PC-9 (cell line): ENCODE data around the gene HAX1. TPM values are rescaled to one million over a fixed set of nuclear protein-coding genes. Genes with fewer than 3 reads are reported as not detected.

ENCODE experiments used
- BruUV-seq: library from RNA; stranded (reverse); fragments of 400-500 nt; replicated peaks from 2 replicates; lab custom pipeline; 2021; lab: Mats Ljungman, UMichigan
- CTCF ChIA-PET: fragments of 300-600 bp; sonication (Branson Sonifier 250); formaldehyde crosslinking; loops from one replicate; lab custom pipeline; 2022; ENCODE audit warnings: antibody characterized with exemption; lab: Charles Lee
- POLR2A ChIA-PET: fragments of 300-600 bp; sonication (Branson Sonifier 250); formaldehyde crosslinking; loops from one replicate; lab custom pipeline; 2022; ENCODE audit warnings: antibody characterized with exemption; ENCODE audit not compliant: unreplicated experiment; lab: Charles Lee
- DNase-seq, 2 experiments: peaks; one replicate each; pipeline versions ENCODE4 v3.0.0 to v3.0.0-alpha.2; 2015 to 2022; ENCODE audit warnings: mixed read lengths in 1 of 2
- H2AFZ ChIP-seq: fragments of 200-600 bp; sonication (generic); 2 replicates; pipeline ENCODE4 v1.8.1; 2017; ENCODE audit warnings: antibody characterized with exemption
- H3F3A ChIP-seq: fragments of 200-600 bp; sonication (generic); 2 replicates; pipeline ENCODE4 v1.8.1; 2017; ENCODE audit warnings: antibody characterized with exemption, mild to moderate bottlenecking, low read depth; ENCODE audit not compliant: insufficient read depth
- H3K27ac ChIP-seq: fragments of 200-600 bp; sonication (generic); 2 replicates; pipeline ENCODE4 v1.6.1; 2016; ENCODE audit warnings: mixed run types
- H3K27me3 ChIP-seq: fragments of 200-600 bp; sonication (generic); 2 replicates; pipeline ENCODE4 v1.6.1; 2016; ENCODE audit warnings: low read depth, mixed run types; ENCODE audit not compliant: insufficient read depth
- H3K36me3 ChIP-seq: fragments of 200-600 bp; sonication (generic); 2 replicates; pipeline ENCODE4 v1.6.1; 2016; ENCODE audit warnings: low read depth, mixed run types
- H3K4me1 ChIP-seq: fragments of 200-600 bp; sonication (generic); replicated peaks from 2 replicates; pipeline ENCODE4 v1.6.1; 2016; ENCODE audit warnings: mixed run types; ENCODE audit not compliant: insufficient read depth
- H3K4me2 ChIP-seq: fragments of 200-600 bp; sonication (generic); 2 replicates; pipeline ENCODE4 v1.6.1; 2017; ENCODE audit warnings: mixed run types
- H3K4me3 ChIP-seq: fragments of 200-600 bp; sonication (generic); 2 replicates; pipeline ENCODE4 v1.6.1; 2016; ENCODE audit warnings: mixed run types
- H3K79me2 ChIP-seq: fragments of 200-600 bp; sonication (generic); 2 replicates; pipeline ENCODE4 v1.6.1; 2017; ENCODE audit warnings: low read depth, mixed run types
- H3K9me2 ChIP-seq: fragments of 200-600 bp; sonication (generic); 2 replicates; pipeline ENCODE4 v1.8.1; 2017; ENCODE audit warnings: mild to moderate bottlenecking; ENCODE audit not compliant: insufficient read depth
- H3K9me3 ChIP-seq: fragments of 200-600 bp; sonication (generic); 2 replicates; pipeline ENCODE4 v1.8.1; 2016; ENCODE audit warnings: low read depth; ENCODE audit not compliant: insufficient read depth
- H4K20me1 ChIP-seq: fragments of 200-600 bp; sonication (generic); 2 replicates; pipeline ENCODE4 v1.8.1; 2017; ENCODE audit not compliant: insufficient read depth
- CTCF ChIP-seq: fragments of 200-600 bp; sonication (generic); conservative IDR thresholded peaks from 2 replicates; pipeline ENCODE4 v1.6.1; 2017; ENCODE audit warnings: mixed run types, antibody characterized with exemption, mild to moderate bottlenecking, moderate library complexity
- EZH2 ChIP-seq: fragments of 200-600 bp; sonication (generic); IDR thresholded peaks from 2 replicates; pipeline ENCODE4 v1.8.0; 2017; ENCODE audit warnings: antibody characterized with exemption, low read depth
- intact Hi-C: fragments of 100-400 bp; cut with micrococcal nuclease; formaldehyde crosslinking; loops from one replicate; pipeline ENCODE4 v1.10.0; 2022; ENCODE audit not compliant: unreplicated experiment
- total RNA-seq: library from RNA; stranded (reverse); gene quantifications from 2 replicates; pipeline ENCODE4 v1.2.3, GENCODE V29; 2021

The HAX1 gene
- total RNA-seq, 1 experiment from 2014 or later = 92.3 TPM

GRCh38 chr1:154323493-154323892 is 51.1 kb downstream of the HAX1 start:
- no peaks in the 10 kb centered on the region for H3K4me1 ChIP-seq
- H3F3A ChIP-seq = no peaks in the 10 kb centered on the region
- H3K4me2 ChIP-seq = no peak overlapping the region
- no peaks in the 10 kb centered on the region for H3K79me2 ChIP-seq
- no peak overlapping the region for H3K4me3 ChIP-seq
- H4K20me1 ChIP-seq = no peaks in the 10 kb centered on the region
- DNase-seq = no peak
- H2AFZ ChIP-seq = no peak overlapping the region
- no peaks in the 10 kb centered on the region for H3K9me2 ChIP-seq
- TF ChIP-seq CTCF (no peak), EZH2 (no peak)
- no peaks in the 10 kb centered on the region for H3K9me3 ChIP-seq
- H3K36me3 ChIP-seq = no peaks in the 10 kb centered on the region
- ChIA-PET CTCF (no interaction called here), POLR2A (no interaction called here)
- no peak overlapping the region for H3K27ac ChIP-seq
- intact Hi-C loops = no loop called here
- peaks cover 60% of the 10 kb centered on the region for H3K27me3 ChIP-seq
- BruUV-seq = no TSS peak

GRCh38 chr1:154324241-154324640 is 51.8 kb downstream of the HAX1 start:
- BruUV-seq = no TSS peak
- peaks cover 57% of the 10 kb centered on the region for H3K27me3 ChIP-seq
- H3F3A ChIP-seq = no peaks in the 10 kb centered on the region
- ChIA-PET POLR2A (interaction anchor here (1.0 kb wide), 1 partner anchor 517 kb away, joined by 7 read pairs; no protein-coding TSS in a partner anchor), CTCF (interaction anchor here (0.5 to 0.7 kb wide), 3 partner anchors 10 to 51 kb away, joined by 3 to 5 read pairs (median 4); no protein-coding TSS in a partner anchor)
- no peak overlapping the region for H3K27ac ChIP-seq
- no peaks in the 10 kb centered on the region for H3K36me3 ChIP-seq
- H3K79me2 ChIP-seq = no peaks in the 10 kb centered on the region
- intact Hi-C loops = loop anchor here (1.0 kb wide), 1 partner anchor 81 kb away; the partner anchor contains the start of gene IL6R
- no peaks in the 10 kb centered on the region for H3K9me3 ChIP-seq
- DNase-seq = no peak
- no peak overlapping the region for H3K4me3 ChIP-seq
- H2AFZ ChIP-seq = no peak overlapping the region
- no peaks in the 10 kb centered on the region for H4K20me1 ChIP-seq
- no peak overlapping the region for H3K4me2 ChIP-seq
- H3K9me2 ChIP-seq = no peaks in the 10 kb centered on the region
- TF ChIP-seq CTCF (no peak), EZH2 (no peak)
- H3K4me1 ChIP-seq = no peaks in the 10 kb centered on the region

DNA sequence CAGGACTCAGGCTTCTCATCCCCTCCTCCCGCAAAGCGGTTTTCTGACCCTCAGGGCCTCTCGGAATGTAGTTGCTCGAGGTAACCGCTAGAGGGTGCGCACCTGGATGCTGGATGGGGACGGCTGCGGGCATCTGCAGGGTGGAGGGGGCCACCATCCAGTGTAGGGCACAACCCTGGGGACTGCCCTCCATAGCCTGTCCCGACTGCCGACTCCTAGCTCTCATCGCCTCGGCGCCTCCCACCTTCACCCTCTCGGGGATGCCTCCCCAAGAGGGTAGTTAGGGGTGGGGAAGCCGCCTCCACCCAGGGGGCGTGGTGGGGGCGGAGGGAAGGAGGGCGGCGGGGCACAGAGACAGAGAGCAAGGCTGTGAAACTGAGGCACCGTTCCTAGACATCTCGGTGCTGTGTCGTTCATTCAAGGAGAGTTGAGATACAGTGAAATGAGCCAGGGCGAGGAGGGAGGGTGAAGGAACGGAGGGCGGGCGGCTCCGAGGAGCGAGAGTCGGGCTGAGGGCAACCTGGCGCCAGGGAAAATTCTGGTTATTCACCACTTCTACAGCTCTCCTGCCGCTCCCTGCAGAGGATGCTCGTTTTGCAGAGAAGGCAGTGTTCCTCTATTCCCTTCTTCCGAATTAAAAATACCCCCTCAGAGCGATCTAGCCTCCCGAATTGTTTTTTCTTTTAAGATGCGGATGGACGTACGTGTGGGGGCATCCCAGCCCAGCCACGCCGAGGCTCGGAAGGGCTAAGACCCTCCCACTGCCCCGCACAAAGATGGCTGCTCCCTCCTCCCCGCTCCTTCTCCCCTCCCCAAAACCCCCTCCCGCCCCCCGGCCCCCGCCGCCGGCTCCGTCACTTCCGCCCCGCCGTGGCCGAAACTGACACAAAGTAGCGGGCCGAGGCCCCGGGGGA is 52.5 kb downstream of the HAX1 start, which contains the start of gene ATP8B2:
Gene ATP8B2, plus strand, starts transcription at position 857 of the 914 bp plus-strand sequence. CDS start 2,617 bp downstream, outside the sequence.
- intact Hi-C loops = loop anchor here (1.0 kb wide), 1 partner anchor 80 kb away; the partner anchor contains the start of gene IL6R

More for the DNA sequence above, 52.5 kb downstream of the HAX1 start, which contains the start of gene ATP8B2:
- Histone ChIP-seq H3K4me1 (no peaks in the 10 kb centered on the region), H4K20me1 (no peaks in the 10 kb centered on the region), H3K27ac (no peak within 1 kb of the TSS), H3K4me2 (no peak within 1 kb of the TSS), H3K79me2 (no peaks in the 10 kb centered on the region), H3F3A (no peaks in the 10 kb centered on the region), H3K4me3 (no peak within 1 kb of the TSS), H3K9me3 (no peaks in the 10 kb centered on the region), H3K9me2 (no peaks in the 10 kb centered on the region), H3K36me3 (no peaks in the 10 kb centered on the region), H2AFZ (no peak within 1 kb of the TSS), H3K27me3 (peaks cover 57% of the 10 kb centered on the region)
- peak; percentile 80 for TF ChIP-seq CTCF
- no peak for TF ChIP-seq EZH2
- no TSS peak for BruUV-seq
- DNase-seq = peak in 1 of 2 experiments; percentile 60
- POLR2A ChIA-PET = interaction anchor here (0.8 to 1.0 kb wide), 2 partner anchors 188 to 516 kb away, joined by 7 read pairs; no protein-coding TSS in a partner anchor
- CTCF ChIA-PET = interaction anchor here (0.5 kb wide), 1 partner anchor 50 kb away, joined by 5 read pairs; no protein-coding TSS in a partner anchor
